HG03025 (cell line): ENCODE measurements around the gene CCDC88A.
"Not testable (repeated sequence)": the region's sequence is repeated elsewhere in the genome, so short reads cannot be mapped to it uniquely, and the experiment has no call there.

Source experiments
- ATAC-seq: cut with Tn5 transposase; IDR thresholded peaks from one replicate; pipeline ENCODE4 v1.9.1; 2021; ENCODE audit warnings: mild to moderate bottlenecking, moderate library complexity; ENCODE audit not compliant: unreplicated experiment, low FRiP score

The CCDC88A gene

GRCh38 chr2:55419679-55420438 lies at the start of gene CCDC88A:
CCDC88A (minus strand) TSS chr2:55419856; CDS start chr2:55419079, 777 bp downstream.
- ATAC-seq = peak; percentile 86

GRCh38 chr2:55461679-55462078 lies 42.0 kb upstream of the CCDC88A start:
- no peak for ATAC-seq

GRCh38 chr2:55460562-55460961 lies 40.9 kb upstream of the CCDC88A start:
- ATAC-seq = no peak

GRCh38 chr2:55459714-55460274 lies 40.1 kb upstream of the CCDC88A start:
- ATAC-seq = no peak

- no peak for ATAC-seq
These were observed 39.6 kb upstream of the CCDC88A start for GRCh38 chr2:55459279-55459678.

GRCh38 chr2:55454121-55454520 lies 34.5 kb upstream of the CCDC88A start:
- no peak for ATAC-seq

GRCh38 chr2:55452879-55453278 lies 33.2 kb upstream of the CCDC88A start:
- no peak for ATAC-seq

GRCh38 chr2:55451699-55452098 lies 32.0 kb upstream of the CCDC88A start:
- no peak for ATAC-seq

- not testable (repeated sequence) for ATAC-seq
These were observed 30.4 kb upstream of the CCDC88A start for GRCh38 chr2:55450014-55450413.

GRCh38 chr2:55442045-55442760 lies 22.5 kb upstream of the CCDC88A start:
- ATAC-seq = not testable (repeated sequence)

GRCh38 chr2:55441280-55441892 lies 21.7 kb upstream of the CCDC88A start:
- no peak for ATAC-seq

- ATAC-seq = no peak
These were observed 19.4 kb upstream of the CCDC88A start for GRCh38 chr2:55439101-55439397.

GRCh38 chr2:55438391-55439100 lies 18.9 kb upstream of the CCDC88A start:
- ATAC-seq = no peak

GRCh38 chr2:55437515-55438390 lies 18.1 kb upstream of the CCDC88A start:
- no peak for ATAC-seq

GRCh38 chr2:55431982-55432627 lies 12.4 kb upstream of the CCDC88A start:
- no peak for ATAC-seq

- ATAC-seq = no peak
These were observed 10.7 kb upstream of the CCDC88A start for GRCh38 chr2:55430211-55430975.

- ATAC-seq = no peak
These were observed 8.6 kb upstream of the CCDC88A start for GRCh38 chr2:55428258-55428657.

- ATAC-seq = no peak
These were observed 5.8 kb upstream of the CCDC88A start for GRCh38 chr2:55425431-55425831.
